GM23338 (cell line): ENCODE data around the gene DNMT1. TPM values are rescaled to one million over a fixed set of nuclear protein-coding genes. Genes with fewer than 3 reads are reported as not detected.

Source experiments
- CREB1 ChIP-seq: fragments of 250-450 bp; sonication (Bioruptor Pico); IDR thresholded peaks from 2 replicates; pipeline ENCODE4 v1.5.0; 2020; ENCODE audit warnings: low read depth, mild to moderate bottlenecking, moderate library complexity
- ETS1 ChIP-seq: IDR thresholded peaks from 2 replicates; pipeline ENCODE4 v1.6.1; 2016; ENCODE audit warnings: antibody characterized with exemption
- EZH2phosphoT487 ChIP-seq: fragments of 200-600 bp; sonication (generic); IDR thresholded peaks from one replicate; pipeline ENCODE4 v1.8.1; 2018; ENCODE audit warnings: antibody characterized with exemption; ENCODE audit not compliant: unreplicated experiment
- JUNB ChIP-seq: IDR thresholded peaks from one replicate; pipeline ENCODE4 v1.6.1; 2016; ENCODE audit warnings: antibody characterized with exemption; ENCODE audit not compliant: unreplicated experiment
- REST ChIP-seq: IDR thresholded peaks from one replicate; pipeline ENCODE4 v1.6.1; 2018; ENCODE audit warnings: antibody characterized with exemption; ENCODE audit not compliant: unreplicated experiment
- STAT1 ChIP-seq: IDR thresholded peaks from one replicate; pipeline ENCODE4 v1.6.1; 2016; ENCODE audit warnings: antibody characterized with exemption; ENCODE audit not compliant: unreplicated experiment
- ZNF114 ChIP-seq: fragments of 250-450 bp; sonication (Bioruptor Pico); IDR thresholded peaks from 2 replicates; pipeline ENCODE4 v1.5.0; 2020; ENCODE audit warnings: mild to moderate bottlenecking, moderate library complexity
- ZNF462 ChIP-seq: fragments of 250-450 bp; sonication (Bioruptor Pico); IDR thresholded peaks from 2 replicates; pipeline ENCODE4 v1.5.0; 2020; ENCODE audit warnings: mild to moderate bottlenecking, moderate library complexity
- polyA plus RNA-seq: library from polyadenylated mRNA; unstranded; fragments of >200 nt; fragmentation: Nextera tagmentation; extraction: Ambion mirVana; gene quantifications from 2 replicates; pipeline ENCODE4 v1.2.1, GENCODE V29; 2016
- total RNA-seq: library from RNA; depleted of rRNA; stranded (reverse); fragments of >200 nt; shearing (Covaris generic); gene quantifications from 2 replicates; pipeline ENCODE4 v1.2.3, GENCODE V29; 2014

The DNMT1 gene
- total and polyA plus RNA-seq, 2 experiments from 2014 or later: 238 to 589 TPM

DNA sequence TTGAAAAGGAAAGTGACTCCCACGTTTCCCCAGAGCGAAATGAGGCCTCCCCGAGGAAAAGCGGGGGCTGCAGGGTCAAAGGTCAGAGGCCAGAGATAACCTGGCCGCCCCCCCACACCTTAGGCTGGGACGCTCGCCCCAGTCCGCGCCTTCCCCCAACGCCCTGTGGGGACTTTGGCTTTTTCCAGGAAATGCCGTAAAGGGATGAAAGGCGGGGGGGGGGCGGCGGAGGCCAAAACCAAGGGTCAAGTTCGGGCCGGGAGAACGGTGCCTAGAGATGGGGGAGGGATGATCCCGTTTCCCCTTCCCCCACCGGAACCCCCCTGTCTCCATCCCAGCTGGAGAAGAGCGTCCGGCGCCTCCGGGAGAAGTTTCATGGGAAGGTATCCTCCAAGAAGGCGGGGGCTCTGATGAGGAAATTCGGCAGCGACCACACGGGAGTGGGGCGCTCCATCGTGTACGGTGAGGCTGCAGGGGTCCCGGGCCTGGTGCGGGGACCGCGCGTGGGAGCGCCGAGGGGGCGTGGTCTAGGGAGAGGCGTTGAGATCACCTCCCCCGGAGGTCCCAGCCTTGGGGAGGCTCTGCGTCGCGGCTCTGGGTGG lies 108.1 kb downstream of the DNMT1 start (continued):
- no peak for TF ChIP-seq ZNF462 (CRISPR knock-in tag)
- TF ChIP-seq EZH2phosphoT487: no peak
- TF ChIP-seq JUNB: no peak
- TF ChIP-seq STAT1: no peak
- TF ChIP-seq ZNF114 (CRISPR knock-in tag): no peak
- no peak for TF ChIP-seq REST
- TF ChIP-seq ETS1: no peak
- no peak for TF ChIP-seq CREB1 (CRISPR knock-in tag)
